Cardiac fibroblast (primary cell): ENCODE results near the gene TNK1.
A peak's percentile ranks its signal among the peaks of the same experiment; 100 is the strongest.

Source experiments
- DNase-seq, 2 donors: peaks; one replicate each; pipeline versions ENCODE4 v3.0.0 to v3.0.0-alpha.2; 2010; ENCODE audit warnings: low read depth in 2 of 2
- H3K4me3 ChIP-seq, 2 donors: replicated peaks in 1 of 2; 1 replicate in 1 of 2; 2 replicates in 1 of 2; pipeline ENCODE4 v1.5.1; 2011; ENCODE audit warnings: low read depth in 2 of 2, low read length in 2 of 2, mild to moderate bottlenecking in 2 of 2, moderate library complexity in 1 of 2
- CTCF ChIP-seq: IDR thresholded peaks from one replicate; pipeline ENCODE4 v1.5.1; 2011; ENCODE audit warnings: low read depth, mild to moderate bottlenecking, low read length, inconsistent platforms

Gene TNK1

GRCh38 chr17:7411427-7411750, 30.5 kb downstream of the TNK1 start:
- no peak for DNase-seq
- no peak overlapping the region for H3K4me3 ChIP-seq

GRCh38 chr17:7413346-7413985, 32.6 kb downstream of the TNK1 start:
- H3K4me3 ChIP-seq, result no peak overlapping the region
- DNase-seq, result peak; percentile 33 to 41
- TF ChIP-seq CTCF, result no peak

More at GRCh38 chr17:7411427-7411750, 30.5 kb downstream of the TNK1 start:
- TF ChIP-seq CTCF, result no peak

DNA sequence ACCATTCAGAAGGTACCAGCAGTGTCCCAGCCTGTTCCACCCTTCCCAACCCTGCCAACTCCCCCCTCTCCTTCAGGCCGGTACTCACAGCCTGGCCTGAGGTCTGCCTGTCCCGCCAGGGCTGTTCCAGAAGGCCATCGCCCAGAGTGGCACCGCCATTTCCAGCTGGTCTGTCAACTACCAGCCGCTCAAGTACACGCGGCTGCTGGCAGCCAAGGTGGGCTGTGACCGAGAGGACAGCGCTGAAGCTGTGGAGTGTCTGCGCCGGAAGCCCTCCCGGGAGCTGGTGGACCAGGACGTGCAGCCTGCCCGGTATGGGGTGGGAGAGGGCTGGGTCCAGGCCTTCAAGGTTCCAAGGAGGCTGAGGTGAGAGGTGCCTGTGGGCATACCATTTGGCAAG, 33.9 kb downstream of the TNK1 start:
- TF ChIP-seq CTCF, result no peak
- H3K4me3 ChIP-seq, result no peak overlapping the region
- DNase-seq, result no peak

- H3K4me3 ChIP-seq, result no peak overlapping the region
- no peak for TF ChIP-seq CTCF
- DNase-seq, result no peak
These were observed 34.9 kb downstream of the TNK1 start for GRCh38 chr17:7415784-7416183.

- no peak for TF ChIP-seq CTCF
- H3K4me3 ChIP-seq, result no peak overlapping the region
- DNase-seq, result no peak
These were observed 35.4 kb downstream of the TNK1 start for GRCh38 chr17:7416323-7416722.

DNA sequence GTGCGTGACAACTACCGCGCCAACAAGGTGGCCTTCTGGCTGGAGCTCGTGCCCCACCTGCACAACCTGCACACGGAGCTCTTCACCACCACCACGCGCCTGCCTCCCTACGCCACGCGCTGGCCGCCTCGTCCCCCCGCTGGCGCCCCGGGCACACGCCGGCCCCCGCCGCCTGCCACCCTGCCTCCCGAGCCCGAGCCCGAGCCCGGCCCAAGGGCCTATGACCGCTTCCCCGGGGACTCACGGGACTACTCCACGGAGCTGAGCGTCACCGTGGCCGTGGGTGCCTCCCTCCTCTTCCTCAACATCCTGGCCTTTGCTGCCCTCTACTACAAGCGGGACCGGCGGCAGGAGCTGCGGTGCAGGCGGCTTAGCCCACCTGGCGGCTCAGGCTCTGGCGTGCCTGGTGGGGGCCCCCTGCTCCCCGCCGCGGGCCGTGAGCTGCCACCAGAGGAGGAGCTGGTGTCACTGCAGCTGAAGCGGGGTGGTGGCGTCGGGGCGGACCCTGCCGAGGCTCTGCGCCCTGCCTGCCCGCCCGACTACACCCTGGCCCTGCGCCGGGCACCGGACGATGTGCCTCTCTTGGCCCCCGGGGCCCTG, 36.3 kb downstream of the TNK1 start:
- no peak for DNase-seq
- H3K4me3 ChIP-seq, result no peak overlapping the region
- no peak for TF ChIP-seq CTCF

- no peak overlapping the region for H3K4me3 ChIP-seq
- DNase-seq, result no peak
- TF ChIP-seq CTCF, result no peak
These were observed 37.7 kb downstream of the TNK1 start for GRCh38 chr17:7418472-7419152.
